ENCODE measurements around the gene WBP11. TPM values are rescaled to one million over a fixed set of nuclear protein-coding genes. Genes with fewer than 3 reads are reported as not detected.

Gene WBP11
- total RNA-seq (2014; rRNA removed; shearing (Covaris generic)), result 22.1 and 27.4 TPM in 2 replicates

- peak; percentile 100 for DNase-seq (ENCODE audit: low read depth)
These were observed at the start of gene WBP11, which contains the start of gene C12orf60 for GRCh38 chr12:14803011-14803829. WBP11 (minus strand) TSS chr12:14803478; CDS start chr12:14801383, 2,095 bp downstream. C12orf60 (plus strand) TSS chr12:14803670; CDS start chr12:14822936, 19,266 bp downstream.

GRCh38 chr12:14852880-14853279 is 49.6 kb upstream of the WBP11 start:
- no peak for DNase-seq (ENCODE audit: low read depth)

GRCh38 chr12:14850929-14851663 is 47.8 kb upstream of the WBP11 start:
- DNase-seq (ENCODE audit: low read depth), result no peak

- peak; percentile 83 for DNase-seq (ENCODE audit: low read depth)
These were observed 46.4 kb upstream of the WBP11 start for GRCh38 chr12:14849661-14850060.

- peak; percentile 64 for DNase-seq (ENCODE audit: low read depth)
These were observed 43.8 kb upstream of the WBP11 start for GRCh38 chr12:14846876-14847580.

- DNase-seq (ENCODE audit: low read depth), result peak; percentile 73
These were observed 42.8 kb upstream of the WBP11 start for GRCh38 chr12:14846042-14846587.

GRCh38 chr12:14845350-14845750 is 42.1 kb upstream of the WBP11 start:
- peak; percentile 70 for DNase-seq (ENCODE audit: low read depth)

- no peak for DNase-seq (ENCODE audit: low read depth)
These were observed 41.1 kb upstream of the WBP11 start for GRCh38 chr12:14844401-14844800.

GRCh38 chr12:14843425-14843887 is 40.2 kb upstream of the WBP11 start, which contains the start of gene ART4:
ART4 (minus strand) TSS chr12:14843526; CDS start chr12:14843113, 413 bp downstream.
- no peak for DNase-seq (ENCODE audit: low read depth)

GRCh38 chr12:14842315-14842714 is 39.0 kb upstream of the WBP11 start:
- no peak for DNase-seq (ENCODE audit: low read depth)

GRCh38 chr12:14841761-14842160 is 38.5 kb upstream of the WBP11 start:
- peak; percentile 88 for DNase-seq (ENCODE audit: low read depth)

GRCh38 chr12:14840616-14841015 is 37.3 kb upstream of the WBP11 start:
- no peak for DNase-seq (ENCODE audit: low read depth)

GRCh38 chr12:14839262-14839661 is 36.0 kb upstream of the WBP11 start:
- DNase-seq (ENCODE audit: low read depth), result no peak

GRCh38 chr12:14836336-14837210 is 33.3 kb upstream of the WBP11 start:
- DNase-seq (ENCODE audit: low read depth), result peak; percentile 90

- no peak for DNase-seq (ENCODE audit: low read depth)
These were observed 31.2 kb upstream of the WBP11 start for GRCh38 chr12:14834509-14834908.

GRCh38 chr12:14833952-14834351 is 30.7 kb upstream of the WBP11 start:
- DNase-seq (ENCODE audit: low read depth), result peak; percentile 78

- DNase-seq (ENCODE audit: low read depth), result no peak
These were observed 30.1 kb upstream of the WBP11 start for GRCh38 chr12:14833336-14833735.

- no peak for DNase-seq (ENCODE audit: low read depth)
These were observed 25.6 kb upstream of the WBP11 start for GRCh38 chr12:14828892-14829291.

- DNase-seq (ENCODE audit: low read depth), result no peak
These were observed 23.8 kb upstream of the WBP11 start for GRCh38 chr12:14827043-14827442.

GRCh38 chr12:14826491-14826890 is 23.2 kb upstream of the WBP11 start:
- no peak for DNase-seq (ENCODE audit: low read depth)

- no peak for DNase-seq (ENCODE audit: low read depth)
These were observed 22.0 kb upstream of the WBP11 start for GRCh38 chr12:14825256-14825655.
